ENCODE data around the gene MCHR2.

GRCh38 chr6:99901596-99902384, 92.2 kb downstream of the MCHR2 start:
- no peak for TF ChIP-seq MAX (IDR thresholded peaks at IDR 0.05; ENCODE audit: low read depth, low read length)
- TF ChIP-seq FOXK2 (IDR thresholded peaks at IDR 0.05) = no peak
- no peak for TF ChIP-seq KAT2A (conservative IDR thresholded peaks at IDR 0.05; ENCODE audit: control insufficient read depth, low read depth, low read length)
- TF ChIP-seq SP1 (IDR thresholded peaks at IDR 0.05; ENCODE audit: low read depth, low read length) = no peak
- TF ChIP-seq SREBF2 (IDR thresholded peaks at IDR 0.05; ENCODE audit: low read length) = no peak
- TF ChIP-seq CTCF (IDR thresholded peaks at IDR 0.05 in 2 of 3, conservative IDR thresholded peaks at IDR 0.05 in 1 of 3; ENCODE audit: control insufficient read depth in 2 of 3, extremely low read depth in 1 of 3, insufficient read depth in 1 of 3, low read depth in 3 of 3, low read length in 3 of 3) = no peak
- TF ChIP-seq TARDBP (IDR thresholded peaks at IDR 0.05; ENCODE audit: borderline replicate concordance) = no peak
- no peak for TF ChIP-seq POLR2A (IDR thresholded peaks at IDR 0.05; ENCODE audit: low read depth, low read length)
